Naive thymus-derived CD4-positive, alpha-beta T cell (primary cell): Measurements from ENCODE around the gene PPP1R2. TPM values are rescaled to one million over a fixed set of nuclear protein-coding genes. Genes with fewer than 3 reads are reported as not detected.
"Not testable (repeated sequence)": the region's sequence is repeated elsewhere in the genome, so short reads cannot be mapped to it uniquely, and the experiment has no call there.

Source experiments
- ATAC-seq: fragments of 150-1000 bp; cut with Tn5 transposase; 2 replicates; pipeline ENCODE4 v1.10.0; 2021; ENCODE audit warnings: mild to moderate bottlenecking, moderate library complexity
- CTCF ChIA-PET: fragments of 350-600 bp; sonication (Branson Sonifier 250); formaldehyde crosslinking; loops from one replicate; lab custom pipeline; 2021; ENCODE audit warnings: antibody characterized with exemption; lab: Charles Lee
- POLR2A ChIA-PET: fragments of 350-600 bp; sonication (Branson Sonifier 250); formaldehyde crosslinking; loops from one replicate; lab custom pipeline; 2021; ENCODE audit warnings: antibody characterized with exemption, inconsistent platforms; lab: Charles Lee
- DNase-seq, 9 donors: peaks; one replicate each; pipeline versions ENCODE4 v3.0.0 to v3.0.0-alpha.2; 2020 to 2022; ENCODE audit warnings: mixed read lengths in 1 of 9
- H3K27ac ChIP-seq: one replicate; pipeline ENCODE4 v1.7.0; 2013; ENCODE audit warnings: mild to moderate bottlenecking, low read depth, low read length, moderate library complexity
- H3K27me3 ChIP-seq, 2 donors: one replicate each; pipeline ENCODE4 v1.7.0; 2013; ENCODE audit warnings: low read length in 2 of 2, mild to moderate bottlenecking in 2 of 2, moderate library complexity in 2 of 2; ENCODE audit not compliant: control insufficient read depth in 2 of 2, insufficient read depth in 2 of 2
- H3K36me3 ChIP-seq, 3 experiments: 1 replicate in 2 of 3; 2 replicates in 1 of 3; pipeline ENCODE4 v1.7.0; 2013; ENCODE audit warnings: low read length in 3 of 3, mild to moderate bottlenecking in 3 of 3, moderate library complexity in 1 of 3; ENCODE audit not compliant: insufficient read depth in 3 of 3, control insufficient read depth in 2 of 3
- H3K4me1 ChIP-seq, 2 donors: one replicate each; pipeline ENCODE4 v1.7.0; 2013; ENCODE audit warnings: low read length in 2 of 2, mild to moderate bottlenecking in 2 of 2, moderate library complexity in 1 of 2; ENCODE audit not compliant: control insufficient read depth in 2 of 2, insufficient read depth in 2 of 2
- H3K4me3 ChIP-seq: 2 replicates; pipeline ENCODE4 v1.7.0; 2013; ENCODE audit warnings: mild to moderate bottlenecking, low read length
- H3K9me3 ChIP-seq, 3 experiments: 1 replicate in 2 of 3; 2 replicates in 1 of 3; pipeline ENCODE4 v1.7.0; 2013; ENCODE audit warnings: low read length in 3 of 3; ENCODE audit not compliant: control insufficient read depth in 2 of 3
- H3K27ac Mint-ChIP-seq, 9 donors: one replicate each; pipeline ENCODE4 v1.8.0; 2020 to 2022; ENCODE audit warnings: mixed read lengths in 9 of 9, mild to moderate bottlenecking in 8 of 9, moderate library complexity in 5 of 9, inconsistent platforms in 2 of 9
- H3K27me3 Mint-ChIP-seq, 5 donors: one replicate each; pipeline ENCODE4 v1.8.0; 2021 to 2022; ENCODE audit warnings: mixed read lengths in 5 of 5, mild to moderate bottlenecking in 1 of 5
- H3K36me3 Mint-ChIP-seq, 5 donors: one replicate each; pipeline ENCODE4 v1.8.0; 2020 to 2022; ENCODE audit warnings: mixed read lengths in 5 of 5, mild to moderate bottlenecking in 3 of 5, inconsistent platforms in 1 of 5
- H3K4me1 Mint-ChIP-seq, 7 donors: one replicate each; pipeline ENCODE4 v1.8.0; 2020 to 2022; ENCODE audit warnings: mixed read lengths in 7 of 7, mild to moderate bottlenecking in 3 of 7, inconsistent platforms in 1 of 7
- H3K4me3 Mint-ChIP-seq, 10 donors: one replicate each; pipeline ENCODE4 v1.8.0; 2020 to 2022; ENCODE audit warnings: mild to moderate bottlenecking in 10 of 10, mixed read lengths in 10 of 10, moderate library complexity in 6 of 10, inconsistent platforms in 2 of 10
- H3K9me3 Mint-ChIP-seq, 11 donors: one replicate each; pipeline ENCODE4 v1.8.0; 2020 to 2022; ENCODE audit warnings: mixed read lengths in 11 of 11, mild to moderate bottlenecking in 4 of 11, inconsistent platforms in 1 of 11, moderate library complexity in 1 of 11
- intact Hi-C, 2 donors: fragments of 100-400 bp; cut with micrococcal nuclease; formaldehyde crosslinking; loops; one replicate each; pipeline ENCODE4 v1.15.1; 2023
- polyA plus RNA-seq, 2 donors: library from polyadenylated mRNA; unstranded; fragments of 300-500 nt; fragmentation: Illumina TruSeq; gene quantifications; one replicate each; pipeline ENCODE4 v1.2.3, GENCODE V29; 2021
- total RNA-seq, 6 experiments: library from RNA in 5 of 6; stranded (reverse) in 5 of 6; gene quantifications; 1 replicate in 5 of 6; 2 replicates in 1 of 6; pipeline ENCODE4 v1.2.3 and lab custom pipeline; 2021 to 2026

PPP1R2 gene
- total and polyA plus RNA-seq, 7 experiments from 2014 or later: 76.1 to 329 (median 157) TPM

DNA sequence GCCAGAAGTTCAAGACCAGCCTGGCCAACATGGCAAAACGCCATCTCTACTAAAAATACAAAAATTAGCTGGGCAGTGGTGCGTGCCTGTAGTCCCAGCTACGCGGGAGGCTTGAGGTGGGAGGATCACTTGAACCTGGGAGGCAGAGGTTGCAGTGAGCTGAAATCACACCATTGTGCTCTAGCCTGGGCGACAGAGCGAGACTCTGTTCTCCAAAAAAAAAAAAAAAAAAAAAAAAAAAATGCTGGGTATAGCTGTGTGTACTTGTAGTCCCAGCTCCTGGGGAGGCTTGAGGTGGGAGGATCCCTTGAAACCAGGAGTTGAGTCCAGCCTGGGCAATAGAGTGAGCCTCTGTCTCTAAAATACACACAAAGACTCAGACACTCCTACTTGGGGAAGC, 32.0 kb downstream of the PPP1R2 start:
- Histone ChIP-seq H3K36me3 (peaks cover 0 to 50% (median 4%) of the 10 kb centered on the region in 3 experiments), H3K4me3 (no peak overlapping the region), H3K27ac (peak overlapping the region; percentile 20), H3K4me1 (no peaks in the 10 kb centered on the region), H3K27me3 (no peaks in the 10 kb centered on the region), H3K9me3 (no peaks in the 10 kb centered on the region)
- H3K27ac Mint-ChIP-seq: peak overlapping the region in 6 of 9 donors; percentile 23 to 89 (median 66)
- CTCF ChIA-PET: no interaction called here
- peaks cover 20 to 46% (median 39%) of the 10 kb centered on the region in 5 donors for H3K36me3 Mint-ChIP-seq
- no peak overlapping the region for H3K4me3 Mint-ChIP-seq
- intact Hi-C loops: no loop called here
- no peak for DNase-seq
- no peaks in the 10 kb centered on the region for H3K27me3 Mint-ChIP-seq
- H3K9me3 Mint-ChIP-seq: no peaks in the 10 kb centered on the region
- ATAC-seq: peak; percentile 32
- POLR2A ChIA-PET: interaction anchor here (0.7 to 1.2 kb wide), 2 partner anchors 31 to 240 kb away, joined by 4 read pairs; no protein-coding TSS in a partner anchor
- H3K4me1 Mint-ChIP-seq: peaks cover 5 to 54% (median 42%) of the 10 kb centered on the region in 7 donors

DNA sequence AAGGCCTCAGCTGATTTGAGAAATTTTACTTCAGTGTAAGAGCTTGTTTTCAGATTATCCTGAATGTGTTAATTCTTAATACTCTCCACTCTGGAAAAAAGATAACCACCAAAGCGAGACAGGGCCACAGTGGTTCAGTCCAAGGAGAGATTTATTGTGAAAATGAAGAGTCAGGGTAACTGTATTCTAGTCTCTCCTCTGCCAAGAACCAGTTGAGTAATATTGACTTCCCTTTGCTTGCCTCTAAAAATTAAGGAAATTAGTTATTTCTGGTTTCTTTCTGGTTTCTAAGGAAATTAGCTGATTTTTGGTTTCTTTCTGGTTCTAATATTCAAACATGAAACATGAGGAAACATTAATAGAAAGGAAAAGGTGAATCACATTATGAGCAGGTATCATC, 34.9 kb downstream of the PPP1R2 start:
- H3K27me3 Mint-ChIP-seq: no peaks in the 10 kb centered on the region
- H3K4me1 ChIP-seq: no peaks in the 10 kb centered on the region
- no peaks in the 10 kb centered on the region for H3K9me3 Mint-ChIP-seq
- no peak for DNase-seq
- H3K36me3 ChIP-seq: peaks cover 0 to 25% (median 0%) of the 10 kb centered on the region in 3 experiments
- H3K4me1 Mint-ChIP-seq: peaks cover 3 to 32% (median 26%) of the 10 kb centered on the region in 7 donors
- intact Hi-C loops: no loop called here
- H3K27ac Mint-ChIP-seq: peak overlapping the region in 8 of 9 donors; percentile 58 to 80 (median 68)
- no peaks in the 10 kb centered on the region for H3K9me3 ChIP-seq
- ChIA-PET CTCF (interaction anchor here (0.6 to 1.6 kb wide), 4 partner anchors 14 to 499 kb away, joined by 3 to 5 read pairs (median 4); no protein-coding TSS in a partner anchor), POLR2A (interaction anchor here (0.6 to 1.8 kb wide), 5 partner anchors 11 to 68 kb away, joined by 3 to 7 read pairs (median 3); no protein-coding TSS in a partner anchor)
- no peak for ATAC-seq
- H3K4me3 Mint-ChIP-seq: no peak overlapping the region
- peaks cover 13 to 23% (median 19%) of the 10 kb centered on the region in 5 donors for H3K36me3 Mint-ChIP-seq
- no peak overlapping the region for H3K27ac ChIP-seq
- no peaks in the 10 kb centered on the region for H3K27me3 ChIP-seq
- H3K4me3 ChIP-seq: no peak overlapping the region

DNA sequence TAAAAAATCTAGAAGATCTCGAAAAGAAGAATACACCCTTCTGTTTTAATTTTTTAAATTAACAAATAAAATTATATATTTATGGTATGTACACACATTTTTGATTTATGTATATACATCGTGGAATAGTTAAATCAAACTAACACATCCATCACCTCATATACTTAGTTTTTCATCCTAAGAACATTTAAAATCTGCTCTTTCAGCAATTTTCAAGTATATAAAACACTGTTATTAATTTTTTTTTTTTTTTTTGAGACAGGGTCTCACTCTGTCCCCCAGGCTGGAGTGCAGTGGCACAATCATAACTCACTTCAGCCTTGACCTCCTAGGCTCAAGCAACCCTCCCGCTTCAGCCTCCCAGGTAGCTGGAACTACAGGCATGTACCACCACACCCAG, 67.5 kb downstream of the PPP1R2 start:
- H3K4me3 ChIP-seq: no peak overlapping the region
- Mint-ChIP-seq H3K27ac (peak overlapping the region in 1 of 9 donors; percentile 84), H3K4me3 (no peak overlapping the region), H3K9me3 (peaks cover 0 to 4% (median 0%) of the 10 kb centered on the region in 11 donors), H3K36me3 (no peaks in the 10 kb centered on the region), H3K4me1 (peaks cover 0 to 6% (median 0%) of the 10 kb centered on the region in 7 donors), H3K27me3 (peaks cover 0 to 25% (median 0%) of the 10 kb centered on the region in 5 donors)
- no peaks in the 10 kb centered on the region for H3K4me1 ChIP-seq
- no peaks in the 10 kb centered on the region for H3K27me3 ChIP-seq
- POLR2A ChIA-PET: interaction anchor here (0.7 kb wide), 1 partner anchor 77 kb away, joined by 3 read pairs; no protein-coding TSS in a partner anchor
- H3K36me3 ChIP-seq: no peaks in the 10 kb centered on the region
- DNase-seq (no peak), ATAC-seq (no peak)
- intact Hi-C loops: no loop called here
- no peaks in the 10 kb centered on the region for H3K9me3 ChIP-seq
- CTCF ChIA-PET: no interaction called here
- H3K27ac ChIP-seq: no peak overlapping the region

DNA sequence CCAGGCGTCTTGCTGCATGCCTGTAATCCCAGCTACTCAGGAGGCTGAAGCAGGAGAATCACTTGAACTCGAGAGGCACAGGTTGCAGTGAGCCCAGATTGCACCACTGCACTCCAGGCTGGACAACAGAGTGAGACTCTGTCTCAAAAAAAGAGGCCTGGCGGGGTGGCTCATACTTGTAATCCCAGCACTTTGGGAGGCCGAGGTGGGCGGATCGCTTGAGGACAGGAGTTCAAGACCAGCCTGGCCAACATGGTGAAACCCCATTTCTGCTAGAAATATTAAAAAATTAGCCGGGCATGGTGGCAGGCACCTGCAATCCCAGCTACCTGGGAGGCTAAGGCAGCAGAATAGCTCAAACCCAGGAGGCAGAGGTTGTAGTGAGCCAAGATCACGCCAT, 68.0 kb downstream of the PPP1R2 start:
- H3K4me3 Mint-ChIP-seq, H3K36me3 Mint-ChIP-seq, H3K9me3 Mint-ChIP-seq, H3K9me3 ChIP-seq, H3K27ac Mint-ChIP-seq, H3K27me3 ChIP-seq, intact Hi-C loops, POLR2A ChIA-PET, CTCF ChIA-PET, H3K4me1 ChIP-seq, H3K4me1 Mint-ChIP-seq, H3K27ac ChIP-seq, H3K36me3 ChIP-seq, DNase-seq, H3K4me3 ChIP-seq, ATAC-seq: not testable (repeated sequence)
- H3K27me3 Mint-ChIP-seq: peaks cover 0 to 25% (median 0%) of the 10 kb centered on the region in 5 donors

DNA sequence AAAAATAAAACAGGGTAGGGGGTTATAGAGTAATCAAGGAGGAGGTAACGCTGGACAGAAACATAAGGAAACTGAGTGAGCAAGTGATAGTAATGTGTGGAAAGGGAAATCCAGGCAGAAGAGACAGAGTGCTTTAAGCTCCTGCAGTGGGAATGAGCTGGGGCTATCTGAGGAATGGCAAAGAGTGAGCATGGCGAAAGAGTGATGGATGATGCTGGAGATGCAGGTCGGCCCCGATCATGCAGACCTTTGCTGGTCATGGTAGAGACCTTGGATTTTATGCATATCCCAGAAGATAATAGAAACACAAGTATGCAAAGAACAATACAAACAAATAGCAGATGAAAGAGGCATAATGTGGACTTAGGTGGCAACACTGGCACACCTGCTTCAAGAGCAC, 74.3 kb downstream of the PPP1R2 start:
- Histone ChIP-seq H3K27me3 (no peaks in the 10 kb centered on the region), H3K4me3 (no peak overlapping the region), H3K4me1 (no peaks in the 10 kb centered on the region), H3K9me3 (peaks cover 0 to 13% (median 0%) of the 10 kb centered on the region in 3 experiments), H3K27ac (no peak overlapping the region), H3K36me3 (no peaks in the 10 kb centered on the region)
- peak overlapping the region in 3 of 9 donors; percentile 1 to 71 (median 28) for H3K27ac Mint-ChIP-seq
- intact Hi-C loops: no loop called here
- peaks cover 7 to 22% (median 12%) of the 10 kb centered on the region in 11 donors for H3K9me3 Mint-ChIP-seq
- DNase-seq (no peak), ATAC-seq (no peak)
- H3K4me1 Mint-ChIP-seq: peaks cover 2 to 14% (median 10%) of the 10 kb centered on the region in 7 donors
- ChIA-PET CTCF (no interaction called here), POLR2A (no interaction called here)
- H3K4me3 Mint-ChIP-seq: no peak overlapping the region
- peaks cover 11 to 15% (median 14%) of the 10 kb centered on the region in 5 donors for H3K36me3 Mint-ChIP-seq
- peaks cover 0 to 2% (median 0%) of the 10 kb centered on the region in 5 donors for H3K27me3 Mint-ChIP-seq

DNA sequence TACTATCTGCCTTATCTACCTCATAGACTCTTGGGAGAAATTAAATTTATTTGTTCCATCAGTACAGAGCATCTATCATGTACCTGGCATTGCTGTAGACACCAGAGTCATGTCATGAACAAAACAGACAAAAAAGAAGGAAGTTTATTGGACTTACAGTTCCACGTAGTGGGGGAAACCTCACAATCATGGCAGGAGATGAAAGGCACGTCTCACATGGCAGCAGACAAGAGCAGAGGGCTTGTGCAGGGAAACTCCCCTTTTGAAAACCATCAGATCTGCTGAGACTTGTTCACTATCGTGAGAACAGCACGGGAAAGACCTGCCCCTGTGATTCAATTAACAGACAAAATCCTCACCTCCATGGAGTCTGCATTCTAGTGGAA, 74.7 kb downstream of the PPP1R2 start:
- peaks cover 2 to 14% (median 10%) of the 10 kb centered on the region in 7 donors for H3K4me1 Mint-ChIP-seq
- DNase-seq: peak in 2 of 9 donors; percentile 15 to 39
- peak; percentile 46 for ATAC-seq
- H3K27ac ChIP-seq: no peak overlapping the region
- H3K4me3 ChIP-seq: no peak overlapping the region
- H3K4me1 ChIP-seq: no peaks in the 10 kb centered on the region
- peaks cover 0 to 2% (median 0%) of the 10 kb centered on the region in 5 donors for H3K27me3 Mint-ChIP-seq
- peak overlapping the region; percentile 6 to 90 (median 71) for H3K27ac Mint-ChIP-seq
- H3K9me3 Mint-ChIP-seq: peaks cover 7 to 22% (median 12%) of the 10 kb centered on the region in 11 donors
- peaks cover 0 to 13% (median 0%) of the 10 kb centered on the region in 3 experiments for H3K9me3 ChIP-seq
- H3K36me3 Mint-ChIP-seq: peaks cover 11 to 15% (median 14%) of the 10 kb centered on the region in 5 donors
- intact Hi-C loops: no loop called here
- H3K27me3 ChIP-seq: no peaks in the 10 kb centered on the region
- H3K4me3 Mint-ChIP-seq: peak overlapping the region in 1 of 10 donors; percentile 3
- H3K36me3 ChIP-seq: no peaks in the 10 kb centered on the region
- ChIA-PET CTCF (no interaction called here), POLR2A (no interaction called here)
